GM20431 (cell line): ENCODE results near the gene FOXC2.
"Not testable (repeated sequence)": the region's sequence is repeated elsewhere in the genome, so short reads cannot be mapped to it uniquely, and the experiment has no call there.

Experiments used
- in situ Hi-C: fragments of 300-500 bp; cut with MseI, MboI; formaldehyde crosslinking; loops from one replicate; pipeline ENCODE4 v1.15.0; 2020; ENCODE audit warnings: low sequenced_read_pairs; ENCODE audit not compliant: unreplicated experiment

FOXC2 gene

DNA sequence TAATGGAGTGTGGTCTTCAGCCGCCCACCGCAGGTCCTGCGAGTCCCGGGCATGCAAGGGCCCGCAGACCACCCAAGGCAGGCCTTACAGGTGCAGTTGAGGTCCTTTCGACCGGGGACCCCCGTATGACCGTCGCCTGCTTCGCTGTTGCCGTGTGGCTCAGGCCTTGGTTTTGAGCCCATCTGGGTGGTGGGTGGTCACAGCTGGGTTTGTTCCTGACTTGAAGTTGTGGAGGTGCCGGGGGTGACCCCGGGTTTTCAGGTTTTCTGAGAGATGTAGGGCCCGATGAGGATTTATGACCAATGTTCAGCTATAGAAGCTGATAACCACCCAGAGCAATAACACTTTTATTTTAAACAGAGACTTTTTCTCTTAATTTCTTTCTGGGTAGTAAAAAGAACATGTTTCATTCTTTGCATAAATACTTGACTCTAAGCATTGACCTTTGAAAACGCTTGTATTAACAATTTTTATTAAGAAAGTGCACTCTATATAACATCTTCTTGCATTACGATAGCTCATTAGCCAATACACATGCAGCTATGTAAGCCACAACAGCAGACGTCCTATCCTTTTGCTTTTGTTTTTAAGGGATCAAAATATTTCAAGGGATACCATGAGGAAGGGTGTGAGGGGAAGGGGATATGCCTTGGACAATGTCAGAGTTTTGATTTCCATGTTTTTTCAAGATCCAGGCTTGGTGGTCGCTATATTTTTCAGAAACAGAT is 13.6 kb downstream of the FOXC2 start:
- in situ Hi-C loops = no loop called here

DNA sequence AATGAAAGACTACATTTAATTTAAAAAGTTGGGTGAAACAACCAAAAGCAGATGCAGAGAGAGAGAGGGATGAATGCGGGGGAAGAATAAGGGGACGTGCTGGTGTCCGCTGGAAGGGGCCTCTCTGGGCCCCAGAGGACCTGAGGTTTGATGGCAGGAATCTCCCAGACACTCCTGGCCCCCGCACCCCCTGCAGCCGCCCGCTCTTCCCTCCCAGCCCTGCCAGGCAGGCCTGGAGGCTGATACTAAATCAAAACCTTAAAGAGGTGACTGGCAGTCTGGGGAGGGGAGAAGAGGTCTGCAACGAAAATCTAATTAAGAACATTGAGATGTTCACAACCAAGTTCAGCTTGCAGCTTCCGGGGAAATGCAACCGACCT is 14.2 kb downstream of the FOXC2 start:
- in situ Hi-C loops = no loop called here

- in situ Hi-C loops = no loop called here
Observed at GRCh38 chr16:86581458-86581857, 14.8 kb downstream of the FOXC2 start.

DNA sequence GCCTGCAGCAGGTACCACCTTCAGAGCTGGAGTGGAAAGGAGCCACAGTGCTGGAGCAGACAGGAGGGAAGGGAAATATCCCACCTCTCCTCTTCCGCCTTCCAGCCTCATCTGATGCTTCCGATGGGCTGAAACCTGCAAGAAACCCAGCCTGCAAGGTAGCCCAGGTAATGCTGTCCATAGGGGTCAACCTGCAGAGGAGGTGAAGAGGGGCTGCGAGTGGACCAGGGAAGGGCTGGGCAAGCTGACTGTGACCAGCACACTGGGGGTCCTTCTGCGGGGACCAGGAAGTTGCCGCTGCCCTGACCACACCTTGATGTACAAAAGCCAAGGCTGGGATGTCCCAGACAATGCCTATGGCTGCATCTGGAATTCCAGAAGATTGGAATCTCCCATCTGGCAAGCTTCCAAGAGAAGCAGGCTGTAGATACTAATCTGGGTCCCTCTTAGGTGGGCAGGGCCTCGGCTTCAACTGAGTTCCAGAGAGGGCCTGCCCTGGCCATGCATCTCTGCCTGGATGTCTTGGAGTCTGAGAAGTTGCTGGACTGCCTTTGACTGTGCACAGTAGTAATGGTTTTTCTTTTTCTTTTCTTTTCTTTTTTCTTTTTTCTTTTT is 17.5 kb downstream of the FOXC2 start:
- in situ Hi-C loops = no loop called here

GRCh38 chr16:86584726-86585721 is 18.4 kb downstream of the FOXC2 start:
- in situ Hi-C loops = no loop called here

- in situ Hi-C loops = no loop called here
Observed at GRCh38 chr16:86585821-86586611, 19.4 kb downstream of the FOXC2 start.

GRCh38 chr16:86587487-86587886 is 20.9 kb downstream of the FOXC2 start:
- in situ Hi-C loops = no loop called here

GRCh38 chr16:86587955-86588354 is 21.3 kb downstream of the FOXC2 start:
- in situ Hi-C loops = not testable (repeated sequence)

- in situ Hi-C loops = no loop called here
Observed at GRCh38 chr16:86590501-86591144, 24.0 kb downstream of the FOXC2 start.

DNA sequence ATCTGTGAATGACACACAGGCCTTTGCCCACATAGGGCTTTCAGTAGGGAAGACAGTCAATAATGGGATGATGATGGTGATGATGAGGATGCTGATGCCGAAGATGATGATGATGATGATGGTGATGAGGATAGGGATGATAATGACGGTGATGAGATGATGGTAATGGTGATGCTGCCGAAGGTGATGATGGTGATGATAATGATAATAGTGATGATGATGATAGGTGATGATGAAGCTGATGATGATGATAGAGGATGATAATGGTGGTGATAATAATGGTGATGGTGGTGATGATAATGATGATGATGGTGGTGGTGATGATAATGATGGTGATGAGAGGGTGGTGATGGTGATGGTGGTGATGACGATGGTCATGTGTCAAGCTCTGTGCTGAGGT is 24.6 kb downstream of the FOXC2 start:
- in situ Hi-C loops = no loop called here

GRCh38 chr16:86593913-86594620 is 27.4 kb downstream of the FOXC2 start:
- in situ Hi-C loops = no loop called here

GRCh38 chr16:86594721-86595120 is 28.1 kb downstream of the FOXC2 start:
- in situ Hi-C loops = no loop called here

GRCh38 chr16:86595983-86596605 is 29.5 kb downstream of the FOXC2 start:
- in situ Hi-C loops = no loop called here

GRCh38 chr16:86597126-86597879 is 30.7 kb downstream of the FOXC2 start:
- in situ Hi-C loops = no loop called here

GRCh38 chr16:86597880-86598606 is 31.4 kb downstream of the FOXC2 start:
- in situ Hi-C loops = no loop called here

- in situ Hi-C loops = no loop called here
Observed at GRCh38 chr16:86598607-86599565, 32.3 kb downstream of the FOXC2 start.
